H1 (cell line): Measurements from ENCODE around the gene PRKAG3.

Experiments used
- CREB1 ChIP-seq: IDR thresholded peaks from 2 replicates; pipeline ENCODE4 v1.6.1; 2012; ENCODE audit warnings: inconsistent platforms
- POLR2A ChIP-seq, 2 experiments: IDR thresholded peaks; 1 replicate in 1 of 2; 2 replicates in 1 of 2; pipeline ENCODE4 v1.6.1; 2011; ENCODE audit warnings: low read depth in 2 of 2, low read length in 2 of 2, mild to moderate bottlenecking in 2 of 2; ENCODE audit errors: control extremely low read depth in 1 of 2
- POLR2AphosphoS5 ChIP-seq: IDR thresholded peaks from 2 replicates; pipeline ENCODE4 v1.6.1; 2011; ENCODE audit warnings: low read depth, low read length
- SRF ChIP-seq: IDR thresholded peaks from 2 replicates; pipeline ENCODE4 v1.6.1; 2011; ENCODE audit warnings: mild to moderate bottlenecking, low read depth, low read length, moderate library complexity
- TBP ChIP-seq: IDR thresholded peaks from 2 replicates; pipeline ENCODE4 v1.6.1; 2011; ENCODE audit warnings: low read depth, low read length, improper control_type of control experiment
- TEAD4 ChIP-seq: IDR thresholded peaks from 2 replicates; pipeline ENCODE4 v1.6.1; 2012; ENCODE audit warnings: low read depth, low read length, inconsistent platforms, mixed read lengths
- ZNF274 ChIP-seq: IDR thresholded peaks from 2 replicates; pipeline ENCODE4 v1.7.0; 2012; ENCODE audit warnings: low read length, borderline replicate concordance; ENCODE audit errors: extremely low read depth
- TF ChIP-seq, protein P1 (sequence below): IDR thresholded peaks from 2 replicates; pipeline ENCODE4 v1.6.1; 2012; ENCODE audit warnings: inconsistent platforms
- TF ChIP-seq, protein P2 (sequence below): IDR thresholded peaks from 2 replicates; pipeline ENCODE4 v1.6.1; 2011; ENCODE audit warnings: low read length, improper control_type of control experiment
- TF ChIP-seq, protein P3 (sequence below), 3 experiments: IDR thresholded peaks; 1 replicate in 2 of 3; 2 replicates in 1 of 3; pipeline versions ENCODE4 v1.5.1 to v1.6.1; 2011; ENCODE audit warnings: low read length in 3 of 3, mild to moderate bottlenecking in 3 of 3, inconsistent platforms in 2 of 3, low read depth in 1 of 3, moderate library complexity in 1 of 3; ENCODE audit not compliant: insufficient read depth in 1 of 3; ENCODE audit errors: control extremely low read depth in 1 of 3
- TF ChIP-seq, protein P4 (sequence below): IDR thresholded peaks from 2 replicates; pipeline ENCODE4 v1.6.1; 2011; ENCODE audit warnings: low read depth, mild to moderate bottlenecking, low read length; ENCODE audit not compliant: insufficient read depth

DNA sequence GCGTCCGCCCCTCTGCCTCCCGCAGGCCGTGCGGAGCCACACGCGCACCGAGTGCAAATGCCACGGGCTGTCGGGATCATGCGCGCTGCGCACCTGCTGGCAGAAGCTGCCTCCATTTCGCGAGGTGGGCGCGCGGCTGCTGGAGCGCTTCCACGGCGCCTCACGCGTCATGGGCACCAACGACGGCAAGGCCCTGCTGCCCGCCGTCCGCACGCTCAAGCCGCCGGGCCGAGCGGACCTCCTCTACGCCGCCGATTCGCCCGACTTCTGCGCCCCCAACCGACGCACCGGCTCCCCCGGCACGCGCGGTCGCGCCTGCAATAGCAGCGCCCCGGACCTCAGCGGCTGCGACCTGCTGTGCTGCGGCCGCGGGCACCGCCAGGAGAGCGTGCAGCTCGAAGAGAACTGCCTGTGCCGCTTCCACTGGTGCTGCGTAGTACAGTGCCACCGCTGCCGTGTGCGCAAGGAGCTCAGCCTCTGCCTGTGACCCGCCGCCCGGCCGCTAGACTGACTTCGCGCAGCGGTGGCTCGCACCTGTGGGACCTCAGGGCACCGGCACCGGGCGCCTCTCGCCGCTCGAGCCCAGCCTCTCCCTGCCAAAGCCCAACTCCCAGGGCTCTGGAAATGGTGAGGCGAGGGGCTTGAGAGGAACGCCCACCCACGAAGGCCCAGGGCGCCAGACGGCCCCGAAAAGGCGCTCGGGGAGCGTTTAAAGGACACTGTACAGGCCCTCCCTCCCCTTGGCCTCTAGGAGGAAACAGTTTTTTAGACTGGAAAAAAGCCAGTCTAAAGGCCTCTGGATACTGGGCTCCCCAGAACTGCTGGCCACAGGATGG, 42.0 kb upstream of the PRKAG3 start:
- TF ChIP-seq POLR2A (IDR thresholded peaks at IDR 0.05; ENCODE audit: control extremely low read depth in 1 of 2, low read depth in 2 of 2, low read length in 2 of 2) (no peak), TEAD4 (no peak), CREB1 (no peak), TBP (no peak), ZNF274 (no peak), POLR2AphosphoS5 (no peak), SRF (no peak)
- TF ChIP-seq, protein P1, sequence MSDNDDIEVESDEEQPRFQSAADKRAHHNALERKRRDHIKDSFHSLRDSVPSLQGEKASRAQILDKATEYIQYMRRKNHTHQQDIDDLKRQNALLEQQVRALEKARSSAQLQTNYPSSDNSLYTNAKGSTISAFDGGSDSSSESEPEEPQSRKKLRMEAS, result no peak
- TF ChIP-seq, protein P2, sequence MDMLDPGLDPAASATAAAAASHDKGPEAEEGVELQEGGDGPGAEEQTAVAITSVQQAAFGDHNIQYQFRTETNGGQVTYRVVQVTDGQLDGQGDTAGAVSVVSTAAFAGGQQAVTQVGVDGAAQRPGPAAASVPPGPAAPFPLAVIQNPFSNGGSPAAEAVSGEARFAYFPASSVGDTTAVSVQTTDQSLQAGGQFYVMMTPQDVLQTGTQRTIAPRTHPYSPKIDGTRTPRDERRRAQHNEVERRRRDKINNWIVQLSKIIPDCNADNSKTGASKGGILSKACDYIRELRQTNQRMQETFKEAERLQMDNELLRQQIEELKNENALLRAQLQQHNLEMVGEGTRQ, result no peak
- TF ChIP-seq, protein P3, sequence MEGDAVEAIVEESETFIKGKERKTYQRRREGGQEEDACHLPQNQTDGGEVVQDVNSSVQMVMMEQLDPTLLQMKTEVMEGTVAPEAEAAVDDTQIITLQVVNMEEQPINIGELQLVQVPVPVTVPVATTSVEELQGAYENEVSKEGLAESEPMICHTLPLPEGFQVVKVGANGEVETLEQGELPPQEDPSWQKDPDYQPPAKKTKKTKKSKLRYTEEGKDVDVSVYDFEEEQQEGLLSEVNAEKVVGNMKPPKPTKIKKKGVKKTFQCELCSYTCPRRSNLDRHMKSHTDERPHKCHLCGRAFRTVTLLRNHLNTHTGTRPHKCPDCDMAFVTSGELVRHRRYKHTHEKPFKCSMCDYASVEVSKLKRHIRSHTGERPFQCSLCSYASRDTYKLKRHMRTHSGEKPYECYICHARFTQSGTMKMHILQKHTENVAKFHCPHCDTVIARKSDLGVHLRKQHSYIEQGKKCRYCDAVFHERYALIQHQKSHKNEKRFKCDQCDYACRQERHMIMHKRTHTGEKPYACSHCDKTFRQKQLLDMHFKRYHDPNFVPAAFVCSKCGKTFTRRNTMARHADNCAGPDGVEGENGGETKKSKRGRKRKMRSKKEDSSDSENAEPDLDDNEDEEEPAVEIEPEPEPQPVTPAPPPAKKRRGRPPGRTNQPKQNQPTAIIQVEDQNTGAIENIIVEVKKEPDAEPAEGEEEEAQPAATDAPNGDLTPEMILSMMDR (IDR thresholded peaks at IDR 0.05; ENCODE audit: control extremely low read depth in 1 of 3, insufficient read depth in 1 of 3, low read depth in 1 of 3, low read length in 3 of 3), result no peak
- TF ChIP-seq, protein P4, sequence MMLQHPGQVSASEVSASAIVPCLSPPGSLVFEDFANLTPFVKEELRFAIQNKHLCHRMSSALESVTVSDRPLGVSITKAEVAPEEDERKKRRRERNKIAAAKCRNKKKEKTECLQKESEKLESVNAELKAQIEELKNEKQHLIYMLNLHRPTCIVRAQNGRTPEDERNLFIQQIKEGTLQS, result no peak
